ENCODE measurements around the gene ABCD1.
"Not testable (repeated sequence)": the region's sequence is repeated elsewhere in the genome, so short reads cannot be mapped to it uniquely, and the experiment has no call there.

DNA sequence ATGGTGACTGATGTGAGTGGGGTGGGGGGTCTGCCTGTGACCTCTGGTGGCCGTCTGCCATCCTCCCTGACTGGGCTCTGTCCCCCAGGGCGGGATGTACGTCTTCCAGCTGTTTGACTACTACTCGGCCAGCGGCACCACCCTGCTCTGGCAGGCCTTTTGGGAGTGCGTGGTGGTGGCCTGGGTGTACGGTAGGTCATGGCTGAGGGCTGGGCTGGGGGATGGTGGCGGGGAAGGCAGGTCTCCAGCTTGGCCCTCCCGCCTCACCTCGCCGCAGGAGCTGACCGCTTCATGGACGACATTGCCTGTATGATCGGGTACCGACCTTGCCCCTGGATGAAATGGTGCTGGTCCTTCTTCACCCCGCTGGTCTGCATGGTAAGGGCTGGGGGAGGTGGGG, 30.4 kb upstream of the ABCD1 start:
- TF ChIP-seq, protein P1, sequence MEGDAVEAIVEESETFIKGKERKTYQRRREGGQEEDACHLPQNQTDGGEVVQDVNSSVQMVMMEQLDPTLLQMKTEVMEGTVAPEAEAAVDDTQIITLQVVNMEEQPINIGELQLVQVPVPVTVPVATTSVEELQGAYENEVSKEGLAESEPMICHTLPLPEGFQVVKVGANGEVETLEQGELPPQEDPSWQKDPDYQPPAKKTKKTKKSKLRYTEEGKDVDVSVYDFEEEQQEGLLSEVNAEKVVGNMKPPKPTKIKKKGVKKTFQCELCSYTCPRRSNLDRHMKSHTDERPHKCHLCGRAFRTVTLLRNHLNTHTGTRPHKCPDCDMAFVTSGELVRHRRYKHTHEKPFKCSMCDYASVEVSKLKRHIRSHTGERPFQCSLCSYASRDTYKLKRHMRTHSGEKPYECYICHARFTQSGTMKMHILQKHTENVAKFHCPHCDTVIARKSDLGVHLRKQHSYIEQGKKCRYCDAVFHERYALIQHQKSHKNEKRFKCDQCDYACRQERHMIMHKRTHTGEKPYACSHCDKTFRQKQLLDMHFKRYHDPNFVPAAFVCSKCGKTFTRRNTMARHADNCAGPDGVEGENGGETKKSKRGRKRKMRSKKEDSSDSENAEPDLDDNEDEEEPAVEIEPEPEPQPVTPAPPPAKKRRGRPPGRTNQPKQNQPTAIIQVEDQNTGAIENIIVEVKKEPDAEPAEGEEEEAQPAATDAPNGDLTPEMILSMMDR (IDR thresholded peaks at IDR 0.05) = not testable (repeated sequence)
- TF ChIP-seq POLR2A (IDR thresholded peaks at IDR 0.05) = not testable (repeated sequence)
